ENCODE results near the gene CCR5AS.
"Not testable (repeated sequence)": the region's sequence is repeated elsewhere in the genome, so short reads cannot be mapped to it uniquely, and the experiment has no call there.

The CCR5AS gene

GRCh38 chr3:46389306-46389705, 17.6 kb downstream of the CCR5AS start:
- Histone ChIP-seq H3K27ac (no peak overlapping the region), H3K4me1 (peaks cover 6% of the 10 kb centered on the region), H3K36me3 (replicated peaks in 1 of 2; ENCODE audit: insufficient read depth in 1 of 2, low read depth in 2 of 2) (no peaks in the 10 kb centered on the region), H3K4me3 (no peak overlapping the region), H3K27me3 (no peaks in the 10 kb centered on the region), H3K9me3 (no peaks in the 10 kb centered on the region)
- DNase-seq (no peak), ATAC-seq (no peak)
- no peak for TF ChIP-seq CTCF (IDR thresholded peaks at IDR 0.05)
- TF ChIP-seq POLR2A (IDR thresholded peaks at IDR 0.05) = no peak
- intact Hi-C loops (cut with DNase I) = no loop called here
- WGBS, 2 donors = 78 to 84% methylated on average over 6 of the region's 6 CpGs

- DNase-seq; H3K9me3 ChIP-seq; H3K4me1 ChIP-seq; H3K27ac ChIP-seq; ATAC-seq; intact Hi-C loops (cut with DNase I); H3K36me3 ChIP-seq (replicated peaks in 1 of 2; ENCODE audit: insufficient read depth in 1 of 2, low read depth in 2 of 2); H3K27me3 ChIP-seq; H3K4me3 ChIP-seq: not testable (repeated sequence)
- WGBS, 2 donors = 89 to 92% methylated on average over 4 of the region's 4 CpGs
These were observed 18.0 kb downstream of the CCR5AS start for GRCh38 chr3:46388847-46389246.

- H3K27me3 ChIP-seq = no peaks in the 10 kb centered on the region
- H3K9me3 ChIP-seq = no peaks in the 10 kb centered on the region
- H3K4me1 ChIP-seq = peaks cover 6% of the 10 kb centered on the region
- intact Hi-C loops (cut with DNase I) = no loop called here
- WGBS, 2 donors = 14 to 24% methylated on average over 4 of the region's 4 CpGs
- no peak overlapping the region for H3K27ac ChIP-seq
- no peaks in the 10 kb centered on the region for H3K36me3 ChIP-seq (replicated peaks in 1 of 2; ENCODE audit: insufficient read depth in 1 of 2, low read depth in 2 of 2)
- TF ChIP-seq POLR2A (IDR thresholded peaks at IDR 0.05) (no peak), CTCF (IDR thresholded peaks at IDR 0.05) (no peak)
- ATAC-seq (no peak), DNase-seq (peak in 1 of 4 donors; percentile 25)
- H3K4me3 ChIP-seq = no peak overlapping the region
These were observed 20.7 kb downstream of the CCR5AS start for GRCh38 chr3:46386205-46386604.

- TF ChIP-seq POLR2A (IDR thresholded peaks at IDR 0.05) = no peak
- TF ChIP-seq CTCF (IDR thresholded peaks at IDR 0.05) = no peak
- Histone ChIP-seq H3K27me3 (no peaks in the 10 kb centered on the region), H3K4me3 (no peak overlapping the region), H3K27ac (no peak overlapping the region), H3K36me3 (replicated peaks in 1 of 2; ENCODE audit: insufficient read depth in 1 of 2, low read depth in 2 of 2) (no peaks in the 10 kb centered on the region), H3K4me1 (peaks cover 6% of the 10 kb centered on the region), H3K9me3 (no peaks in the 10 kb centered on the region)
- intact Hi-C loops (cut with DNase I) = no loop called here
- 62 to 66% methylated on average over 5 of the region's 5 CpGs for WGBS, 2 donors
- ATAC-seq = no peak
- no peak for DNase-seq
These were observed 22.9 kb downstream of the CCR5AS start for GRCh38 chr3:46383951-46384330.

GRCh38 chr3:46383211-46383950, 23.5 kb downstream of the CCR5AS start:
- WGBS, 2 donors = 71 to 79% methylated on average over 6 of the region's 6 CpGs
- H3K27ac ChIP-seq = no peak overlapping the region
- intact Hi-C loops (cut with DNase I) = no loop called here
- peaks cover 6% of the 10 kb centered on the region for H3K4me1 ChIP-seq
- DNase-seq (no peak), ATAC-seq (no peak)
- TF ChIP-seq POLR2A (IDR thresholded peaks at IDR 0.05) (no peak), CTCF (IDR thresholded peaks at IDR 0.05) (no peak)
- H3K36me3 ChIP-seq (replicated peaks in 1 of 2; ENCODE audit: insufficient read depth in 1 of 2, low read depth in 2 of 2) = no peaks in the 10 kb centered on the region
- H3K27me3 ChIP-seq = no peaks in the 10 kb centered on the region
- no peak overlapping the region for H3K4me3 ChIP-seq
- no peaks in the 10 kb centered on the region for H3K9me3 ChIP-seq
